ENCODE results near the gene PAX8. TPM values are rescaled to one million over a fixed set of nuclear protein-coding genes. Genes with fewer than 3 reads are reported as not detected.
A peak's percentile ranks its signal among the peaks of the same experiment; 100 is the strongest.

PAX8 gene
- total RNA-seq, 1 donor from 2014 or later: 56.9 TPM

GRCh38 chr2:113198790-113199612 lies 79.7 kb downstream of the PAX8 start:
- Mint-ChIP-seq H3K4me1 (ENCODE audit: unreplicated experiment) (peaks cover 21% of the 10 kb centered on the region), H3K27ac (peak overlapping the region; percentile 63), H3K36me3 (no peaks in the 10 kb centered on the region), H3K9me3 (no peaks in the 10 kb centered on the region), H3K27me3 (no peaks in the 10 kb centered on the region), H3K4me3 (peak overlapping the region; percentile 81)
- peak; percentile 99 for TF ChIP-seq CTCF (conservative IDR thresholded peaks at IDR 0.05)
- DNase-seq (ENCODE audit: extremely low spot score, unreplicated experiment): peak; percentile 94

- Mint-ChIP-seq H3K9me3 (no peaks in the 10 kb centered on the region), H3K4me3 (peak overlapping the region; percentile 80), H3K4me1 (ENCODE audit: unreplicated experiment) (peaks cover 17% of the 10 kb centered on the region), H3K36me3 (no peaks in the 10 kb centered on the region), H3K27ac (no peak overlapping the region), H3K27me3 (no peaks in the 10 kb centered on the region)
- no peak for TF ChIP-seq CTCF (conservative IDR thresholded peaks at IDR 0.05)
- no peak for DNase-seq (ENCODE audit: extremely low spot score, unreplicated experiment)
Observed at GRCh38 chr2:113198048-113198789, 80.5 kb downstream of the PAX8 start.

- no peak for DNase-seq (ENCODE audit: extremely low spot score, unreplicated experiment)
- peaks cover 10% of the 10 kb centered on the region for H3K4me1 Mint-ChIP-seq (ENCODE audit: unreplicated experiment)
- no peak for TF ChIP-seq CTCF (conservative IDR thresholded peaks at IDR 0.05)
- H3K27ac Mint-ChIP-seq: peak overlapping the region; percentile 55
- H3K9me3 Mint-ChIP-seq: no peaks in the 10 kb centered on the region
- H3K36me3 Mint-ChIP-seq: no peaks in the 10 kb centered on the region
- H3K27me3 Mint-ChIP-seq: no peaks in the 10 kb centered on the region
- peak overlapping the region; percentile 80 for H3K4me3 Mint-ChIP-seq
Observed at GRCh38 chr2:113197347-113198047, 81.2 kb downstream of the PAX8 start.

- DNase-seq (ENCODE audit: extremely low spot score, unreplicated experiment): no peak
- Mint-ChIP-seq H3K27ac (peak overlapping the region; percentile 55), H3K4me3 (peak overlapping the region; percentile 70), H3K9me3 (no peaks in the 10 kb centered on the region), H3K4me1 (ENCODE audit: unreplicated experiment) (peaks cover 8% of the 10 kb centered on the region), H3K27me3 (no peaks in the 10 kb centered on the region), H3K36me3 (no peaks in the 10 kb centered on the region)
- no peak for TF ChIP-seq CTCF (conservative IDR thresholded peaks at IDR 0.05)
Observed at GRCh38 chr2:113196839-113197238, 81.9 kb downstream of the PAX8 start.

GRCh38 chr2:113195923-113196501 lies 82.7 kb downstream of the PAX8 start:
- H3K27me3 Mint-ChIP-seq: no peaks in the 10 kb centered on the region
- H3K36me3 Mint-ChIP-seq: no peaks in the 10 kb centered on the region
- no peak for DNase-seq (ENCODE audit: extremely low spot score, unreplicated experiment)
- peaks cover 6% of the 10 kb centered on the region for H3K4me1 Mint-ChIP-seq (ENCODE audit: unreplicated experiment)
- peak overlapping the region; percentile 27 for H3K4me3 Mint-ChIP-seq
- no peak for TF ChIP-seq CTCF (conservative IDR thresholded peaks at IDR 0.05)
- no peaks in the 10 kb centered on the region for H3K9me3 Mint-ChIP-seq
- H3K27ac Mint-ChIP-seq: peak overlapping the region; percentile 55
